Type B pancreatic cell (in vitro differentiated cells): ENCODE measurements around the gene COL4A6. TPM values are rescaled to one million over a fixed set of nuclear protein-coding genes. Genes with fewer than 3 reads are reported as not detected.

ENCODE experiments used
- DNase-seq: peaks from one replicate; pipeline ENCODE4 v3.0.0; 2021; ENCODE audit warnings: mixed read lengths; ENCODE audit not compliant: unreplicated experiment; ENCODE audit errors: extremely low spot score
- H3K27ac Mint-ChIP-seq: 2 replicates; pipeline ENCODE4 v1.8.0; 2021; ENCODE audit warnings: mild to moderate bottlenecking, mixed read lengths
- H3K27me3 Mint-ChIP-seq: 2 replicates; pipeline ENCODE4 v1.8.0; 2021; ENCODE audit warnings: mixed read lengths
- H3K36me3 Mint-ChIP-seq: 2 replicates; pipeline ENCODE4 v1.8.0; 2021; ENCODE audit warnings: mixed read lengths
- H3K4me1 Mint-ChIP-seq: one replicate; pipeline ENCODE4 v1.8.0; 2021; ENCODE audit warnings: mixed read lengths; ENCODE audit not compliant: unreplicated experiment
- H3K4me3 Mint-ChIP-seq: 2 replicates; pipeline ENCODE4 v1.8.0; 2021; ENCODE audit warnings: mild to moderate bottlenecking, mixed read lengths
- H3K9me3 Mint-ChIP-seq: 2 replicates; pipeline ENCODE4 v1.8.0; 2021; ENCODE audit warnings: mixed read lengths
- CTCF ChIP-seq: fragments of 200-600 bp; sonication (generic); conservative IDR thresholded peaks from 2 replicates; pipeline ENCODE4 v1.5.0; 2021; ENCODE audit warnings: antibody characterized with exemption, mild to moderate bottlenecking
- total RNA-seq: library from RNA; stranded (reverse); gene quantifications from 2 replicates; pipeline ENCODE4 v1.2.1, GENCODE V29; 2021; ENCODE audit warnings: low replicate concordance

COL4A6 gene
- total RNA-seq, 1 donor from 2014 or later: 51.7 TPM

DNA sequence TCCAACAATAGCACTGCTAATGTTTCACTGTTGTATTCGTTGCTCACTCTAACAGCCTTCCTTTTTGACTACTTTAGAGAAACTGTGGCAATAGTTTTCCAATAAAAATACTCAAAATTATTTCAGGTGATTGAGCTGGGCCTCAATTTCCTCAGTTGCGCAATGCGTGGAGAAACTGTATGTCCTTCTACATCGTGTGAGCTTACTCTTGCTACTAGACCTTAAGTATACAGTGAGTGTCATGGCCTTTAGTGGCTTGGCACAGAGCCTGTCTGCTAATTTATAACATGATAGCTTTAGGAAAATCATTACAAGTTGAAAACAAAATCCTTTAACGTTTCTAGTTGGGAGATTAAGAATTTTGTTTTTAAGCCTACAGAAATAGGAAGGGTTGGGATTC is 114.5 kb downstream of the COL4A6 start:
- DNase-seq: no peak
- no peak overlapping the region for H3K27ac Mint-ChIP-seq
- no peaks in the 10 kb centered on the region for H3K9me3 Mint-ChIP-seq

DNA sequence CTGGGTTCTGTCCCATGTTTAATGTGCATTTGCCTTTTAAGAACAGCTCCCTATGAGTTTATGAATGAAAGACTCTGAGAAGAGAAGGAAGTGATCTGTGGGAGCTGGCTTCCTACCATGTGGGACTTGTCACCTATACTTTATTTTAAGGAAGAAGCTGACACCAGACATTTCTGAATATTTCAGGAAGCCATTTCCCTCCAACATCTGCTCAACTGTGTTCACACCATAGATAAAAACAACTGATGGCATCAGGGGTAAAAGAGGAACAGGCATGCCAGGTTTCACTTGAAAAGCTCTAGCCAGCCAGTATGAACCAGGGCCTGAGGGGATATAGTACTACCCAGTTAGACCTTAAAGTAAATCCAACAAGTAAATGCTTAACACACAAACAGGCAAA is 116.0 kb downstream of the COL4A6 start:
- Mint-ChIP-seq H3K4me3 (no peak overlapping the region), H3K9me3 (no peaks in the 10 kb centered on the region), H3K27ac (no peak overlapping the region), H3K36me3 (no peaks in the 10 kb centered on the region), H3K4me1 (no peaks in the 10 kb centered on the region), H3K27me3 (no peaks in the 10 kb centered on the region)
- no peak for TF ChIP-seq CTCF
- DNase-seq: no peak

More for the DNA sequence above, 114.5 kb downstream of the COL4A6 start:
- Mint-ChIP-seq H3K4me1 (no peaks in the 10 kb centered on the region), H3K36me3 (no peaks in the 10 kb centered on the region), H3K4me3 (no peak overlapping the region), H3K27me3 (no peaks in the 10 kb centered on the region)
- TF ChIP-seq CTCF: no peak

DNA sequence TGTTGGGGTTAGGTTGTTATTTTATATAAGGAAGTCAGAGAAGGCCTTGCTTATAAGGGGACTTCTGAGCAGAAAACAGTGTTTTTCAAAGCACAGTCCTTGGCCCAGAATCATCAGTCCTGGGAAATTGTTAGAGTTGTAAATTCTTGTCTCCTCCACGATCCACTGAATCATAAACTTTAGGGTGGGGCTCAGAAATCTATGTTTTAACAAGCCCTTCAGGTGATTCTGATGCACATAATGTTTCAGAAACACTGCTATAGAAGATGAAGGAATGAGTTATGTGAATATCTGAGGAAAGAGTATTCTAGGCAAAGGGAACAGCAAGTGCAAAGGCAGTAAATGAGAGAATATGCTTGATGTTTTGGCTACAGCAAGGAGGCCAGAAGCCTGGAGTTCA is 121.8 kb downstream of the COL4A6 start:
- H3K4me3 Mint-ChIP-seq: no peak overlapping the region
- H3K4me1 Mint-ChIP-seq: peaks cover 6% of the 10 kb centered on the region
- H3K27me3 Mint-ChIP-seq: no peaks in the 10 kb centered on the region
- H3K9me3 Mint-ChIP-seq: peaks cover 14% of the 10 kb centered on the region
- peaks cover 8% of the 10 kb centered on the region for H3K36me3 Mint-ChIP-seq
- H3K27ac Mint-ChIP-seq: no peak overlapping the region
- TF ChIP-seq CTCF: no peak
- no peak for DNase-seq

- H3K27ac Mint-ChIP-seq: no peak overlapping the region
- no peak overlapping the region for H3K4me3 Mint-ChIP-seq
- H3K27me3 Mint-ChIP-seq: no peaks in the 10 kb centered on the region
- H3K4me1 Mint-ChIP-seq: peaks cover 16% of the 10 kb centered on the region
- peaks cover 14% of the 10 kb centered on the region for H3K36me3 Mint-ChIP-seq
- no peak for TF ChIP-seq CTCF
- H3K9me3 Mint-ChIP-seq: peaks cover 18% of the 10 kb centered on the region
- no peak for DNase-seq
Observed at GRCh38 chrX:108313669-108314068, 124.6 kb downstream of the COL4A6 start.

GRCh38 chrX:108312957-108313356 is 125.3 kb downstream of the COL4A6 start:
- TF ChIP-seq CTCF: no peak
- Mint-ChIP-seq H3K4me3 (no peak overlapping the region), H3K9me3 (peaks cover 18% of the 10 kb centered on the region), H3K4me1 (peaks cover 21% of the 10 kb centered on the region), H3K36me3 (peaks cover 14% of the 10 kb centered on the region), H3K27ac (peak overlapping the region; percentile 60), H3K27me3 (no peaks in the 10 kb centered on the region)
- no peak for DNase-seq

DNA sequence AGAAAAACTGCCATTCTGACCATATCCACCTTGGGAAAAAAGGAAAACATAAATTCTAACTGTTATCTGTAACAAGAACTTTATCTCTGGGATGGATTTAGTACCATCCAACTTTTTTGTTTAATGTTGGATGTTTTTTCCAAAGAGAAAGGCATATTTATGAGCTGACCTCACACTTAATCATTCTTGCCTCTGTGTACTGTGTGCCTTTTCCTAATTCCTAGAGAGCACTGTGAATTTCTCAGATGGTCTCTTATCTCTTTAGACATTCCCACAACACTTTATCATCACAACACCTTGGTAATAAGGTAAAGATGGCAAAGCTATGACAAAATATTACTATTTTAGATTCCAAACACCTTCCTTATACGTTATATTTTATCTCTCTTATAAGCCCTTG is 126.2 kb downstream of the COL4A6 start:
- H3K4me3 Mint-ChIP-seq: no peak overlapping the region
- no peak overlapping the region for H3K27ac Mint-ChIP-seq
- peaks cover 16% of the 10 kb centered on the region for H3K9me3 Mint-ChIP-seq
- peaks cover 12% of the 10 kb centered on the region for H3K36me3 Mint-ChIP-seq
- H3K27me3 Mint-ChIP-seq: no peaks in the 10 kb centered on the region
- H3K4me1 Mint-ChIP-seq: peaks cover 24% of the 10 kb centered on the region
- no peak for TF ChIP-seq CTCF
- no peak for DNase-seq
